Peyer's patch (tissue), 4 donors: ENCODE results near the gene ATP9B.

Source experiments
- CTCF ChIP-seq, 6 experiments: fragments of 450-650 bp in 4 of 6; fragments of 200-600 bp in 2 of 6; sonication (generic) in 1 of 6; IDR thresholded peaks; one replicate each; pipeline ENCODE4 v1.5.1; 2017 to 2019; ENCODE audit warnings: antibody characterized with exemption in 6 of 6, mild to moderate bottlenecking in 3 of 6, moderate library complexity in 1 of 6
- POLR2A ChIP-seq, 2 donors: fragments of 450-650 bp; IDR thresholded peaks; one replicate each; pipeline ENCODE4 v1.5.1; 2017; ENCODE audit warnings: antibody characterized with exemption in 2 of 2, mild to moderate bottlenecking in 2 of 2, moderate library complexity in 2 of 2

DNA sequence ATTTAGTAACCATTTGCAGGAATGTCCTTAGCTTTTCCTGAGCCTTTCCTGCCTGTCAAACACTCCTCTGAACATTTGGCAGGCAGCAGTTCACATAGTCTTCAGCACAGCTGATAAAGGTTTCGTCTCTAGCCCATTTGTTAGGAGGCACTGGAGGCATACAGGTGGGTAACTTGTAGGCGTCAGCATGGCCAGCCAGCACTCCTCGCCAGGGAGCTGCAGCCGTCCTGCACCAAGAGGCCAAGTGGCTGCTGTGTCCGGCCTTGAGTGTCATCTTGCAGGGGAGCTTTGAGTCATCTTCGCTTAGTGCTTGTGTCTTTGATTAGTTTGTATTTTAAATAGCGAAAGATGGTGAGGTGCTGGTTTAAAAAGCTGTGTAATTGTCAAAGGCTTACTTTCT is 206.3 kb downstream of the ATP9B start:
- TF ChIP-seq CTCF (IDR thresholded peaks at IDR 0.05) (no peak), POLR2A (IDR thresholded peaks at IDR 0.05) (no peak)
